ENCODE results near the gene OLFM3. TPM values are rescaled to one million over a fixed set of nuclear protein-coding genes. Genes with fewer than 3 reads are reported as not detected.

OLFM3 gene
- total RNA-seq, 1 donor from 2014 or later, result not detected

- no peak for TF ChIP-seq CTCF (IDR thresholded peaks at IDR 0.05; ENCODE audit: borderline replicate concordance)
- no peak for DNase-seq
- intact Hi-C loops (cut with micrococcal nuclease), result no loop called here
- H3K9me3 ChIP-seq (replicated peaks), result no peaks in the 10 kb centered on the region
- no peak overlapping the region for H3K4me3 ChIP-seq
- H3K27me3 ChIP-seq (ENCODE audit: low read depth), result peaks cover 30% of the 10 kb centered on the region
- H3K36me3 ChIP-seq, result no peaks in the 10 kb centered on the region
- no peak overlapping the region for H3K27ac ChIP-seq (replicated peaks)
- H3K4me1 ChIP-seq, result no peaks in the 10 kb centered on the region
Measured at GRCh38 chr1:101841824-101842223, 154.9 kb downstream of the OLFM3 start.

- Histone ChIP-seq H3K4me3 (no peak overlapping the region), H3K9me3 (replicated peaks) (no peaks in the 10 kb centered on the region), H3K4me1 (no peaks in the 10 kb centered on the region), H3K36me3 (no peaks in the 10 kb centered on the region), H3K27ac (replicated peaks) (no peak overlapping the region), H3K27me3 (ENCODE audit: low read depth) (no peaks in the 10 kb centered on the region)
- DNase-seq, result no peak
- no peak for TF ChIP-seq CTCF (IDR thresholded peaks at IDR 0.05; ENCODE audit: borderline replicate concordance)
- intact Hi-C loops (cut with micrococcal nuclease), result no loop called here
Measured at GRCh38 chr1:101835988-101836387, 160.7 kb downstream of the OLFM3 start.

GRCh38 chr1:101833312-101833711, 163.4 kb downstream of the OLFM3 start:
- no peaks in the 10 kb centered on the region for H3K4me1 ChIP-seq
- no peak overlapping the region for H3K27ac ChIP-seq (replicated peaks)
- no peak overlapping the region for H3K4me3 ChIP-seq
- no peak for TF ChIP-seq CTCF (IDR thresholded peaks at IDR 0.05; ENCODE audit: borderline replicate concordance)
- H3K9me3 ChIP-seq (replicated peaks), result no peaks in the 10 kb centered on the region
- no peak for DNase-seq
- no peaks in the 10 kb centered on the region for H3K36me3 ChIP-seq
- intact Hi-C loops (cut with micrococcal nuclease), result no loop called here
- no peaks in the 10 kb centered on the region for H3K27me3 ChIP-seq (ENCODE audit: low read depth)

GRCh38 chr1:101826416-101826815, 170.3 kb downstream of the OLFM3 start:
- DNase-seq, result no peak
- intact Hi-C loops (cut with micrococcal nuclease), result no loop called here

GRCh38 chr1:101820071-101820470, 176.7 kb downstream of the OLFM3 start:
- H3K4me3 ChIP-seq, result no peak overlapping the region
- H3K9me3 ChIP-seq (replicated peaks), result no peaks in the 10 kb centered on the region
- no peaks in the 10 kb centered on the region for H3K36me3 ChIP-seq
- no peak overlapping the region for H3K27ac ChIP-seq (replicated peaks)
- H3K4me1 ChIP-seq, result no peaks in the 10 kb centered on the region
- intact Hi-C loops (cut with micrococcal nuclease), result no loop called here
- TF ChIP-seq CTCF (IDR thresholded peaks at IDR 0.05; ENCODE audit: borderline replicate concordance), result peak; percentile 65
- H3K27me3 ChIP-seq (ENCODE audit: low read depth), result no peaks in the 10 kb centered on the region
- no peak for DNase-seq

More at GRCh38 chr1:101826416-101826815, 170.3 kb downstream of the OLFM3 start:
- Histone ChIP-seq H3K27me3 (ENCODE audit: low read depth) (no peaks in the 10 kb centered on the region), H3K4me3 (no peak overlapping the region), H3K9me3 (replicated peaks) (no peaks in the 10 kb centered on the region), H3K27ac (replicated peaks) (no peak overlapping the region), H3K4me1 (no peaks in the 10 kb centered on the region), H3K36me3 (no peaks in the 10 kb centered on the region)
- TF ChIP-seq CTCF (IDR thresholded peaks at IDR 0.05; ENCODE audit: borderline replicate concordance), result no peak

- Histone ChIP-seq H3K4me3 (no peak overlapping the region), H3K27me3 (ENCODE audit: low read depth) (no peaks in the 10 kb centered on the region), H3K36me3 (no peaks in the 10 kb centered on the region), H3K4me1 (no peaks in the 10 kb centered on the region), H3K27ac (replicated peaks) (no peak overlapping the region), H3K9me3 (replicated peaks) (no peaks in the 10 kb centered on the region)
- DNase-seq, result no peak
- intact Hi-C loops (cut with micrococcal nuclease), result loop anchor here (5.0 kb wide), 1 partner anchor 376 kb away; no protein-coding TSS in a partner anchor
- no peak for TF ChIP-seq CTCF (IDR thresholded peaks at IDR 0.05; ENCODE audit: borderline replicate concordance)
Measured at GRCh38 chr1:101816262-101816661, 180.5 kb downstream of the OLFM3 start.

Data from left ventricle myocardium inferior (tissue), 1 donor.